Measurements from ENCODE around the gene TAF6. TPM values are rescaled to one million over a fixed set of nuclear protein-coding genes. Genes with fewer than 3 reads are reported as not detected.

The TAF6 gene
- total and polyA plus RNA-seq, 2 experiments from 2014 or later = 56.3 to 141 TPM

DNA sequence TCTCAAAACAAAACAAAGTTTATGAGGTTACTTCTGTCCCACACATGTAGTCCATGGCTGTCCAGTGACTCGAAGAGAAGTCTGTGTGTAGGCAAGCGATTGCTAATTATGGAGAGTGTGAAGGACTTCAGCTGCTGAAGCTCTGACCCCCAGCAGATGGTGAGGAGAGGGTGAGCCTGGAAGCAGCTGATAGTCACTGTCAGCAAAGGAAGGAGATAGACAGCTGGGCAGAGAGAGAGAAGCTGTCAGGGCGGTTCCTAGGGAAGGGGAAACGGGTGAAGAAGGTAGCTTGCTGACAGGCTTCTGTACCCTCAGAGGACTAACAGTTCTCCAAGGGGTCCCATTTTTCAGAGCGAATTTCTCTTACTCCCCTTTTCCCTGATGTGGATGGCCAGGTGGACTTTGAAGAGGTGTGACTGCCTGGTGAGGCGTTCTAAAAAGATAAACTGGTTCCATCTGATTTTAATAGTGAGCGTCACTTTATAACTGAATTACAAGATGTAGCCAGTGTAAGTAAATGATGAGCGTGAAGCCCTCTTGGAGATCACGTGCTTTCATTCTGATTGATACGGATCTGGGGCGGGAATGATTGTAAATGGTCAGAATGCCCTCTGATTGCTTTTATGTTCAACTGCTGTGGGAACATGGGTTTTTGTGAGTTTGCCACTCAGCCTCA is 57.5 kb downstream of the TAF6 start:
- H3K27me3 Mint-ChIP-seq (ENCODE audit: insufficient read depth, low read depth, poor library complexity) = peaks cover 7% of the 10 kb centered on the region
- no peaks in the 10 kb centered on the region for H3K9me2 ChIP-seq (ENCODE audit: insufficient read depth)
- H4K20me1 ChIP-seq (replicated peaks; ENCODE audit: insufficient read depth) = peaks cover 6% of the 10 kb centered on the region; the same call in 1 of the 2 replicates
- peaks cover 87% of the 10 kb centered on the region for H3K36me3 Mint-ChIP-seq (ENCODE audit: low read depth)
- H3K36me3 ChIP-seq (ENCODE audit: insufficient read depth) = peaks cover 40% of the 10 kb centered on the region
- no peak overlapping the region for H3K4me3 ChIP-seq
- DNase-seq (ENCODE audit: low spot score) (no peak), ATAC-seq (no peak)
- no peak overlapping the region for H3K4me2 ChIP-seq
- peaks cover 12% of the 10 kb centered on the region; the same call in 1 of the 2 replicates for H3F3A ChIP-seq (replicated peaks; ENCODE audit: low read depth)
- no peak for TF ChIP-seq ZNF331 (CRISPR knock-in tag; IDR thresholded peaks at IDR 0.05; ENCODE audit: low read depth)
- no peak for TF ChIP-seq EZH2 (IDR thresholded peaks at IDR 0.05; ENCODE audit: low read depth, unreplicated experiment)
- TF ChIP-seq, protein P1, sequence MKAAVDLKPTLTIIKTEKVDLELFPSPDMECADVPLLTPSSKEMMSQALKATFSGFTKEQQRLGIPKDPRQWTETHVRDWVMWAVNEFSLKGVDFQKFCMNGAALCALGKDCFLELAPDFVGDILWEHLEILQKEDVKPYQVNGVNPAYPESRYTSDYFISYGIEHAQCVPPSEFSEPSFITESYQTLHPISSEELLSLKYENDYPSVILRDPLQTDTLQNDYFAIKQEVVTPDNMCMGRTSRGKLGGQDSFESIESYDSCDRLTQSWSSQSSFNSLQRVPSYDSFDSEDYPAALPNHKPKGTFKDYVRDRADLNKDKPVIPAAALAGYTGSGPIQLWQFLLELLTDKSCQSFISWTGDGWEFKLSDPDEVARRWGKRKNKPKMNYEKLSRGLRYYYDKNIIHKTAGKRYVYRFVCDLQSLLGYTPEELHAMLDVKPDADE (IDR thresholded peaks at IDR 0.05) = no peak
- TF ChIP-seq NANOG (IDR thresholded peaks at IDR 0.05; ENCODE audit: borderline replicate concordance) = no peak
- no peak for TF ChIP-seq POLR2AphosphoS5 (IDR thresholded peaks at IDR 0.05; ENCODE audit: low read depth)
- TF ChIP-seq CREB1 (CRISPR knock-in tag; IDR thresholded peaks at IDR 0.05; ENCODE audit: low read depth) = no peak
- no peak for TF ChIP-seq STAT1 (IDR thresholded peaks at IDR 0.05; ENCODE audit: unreplicated experiment)
- TF ChIP-seq JUNB (IDR thresholded peaks at IDR 0.05; ENCODE audit: unreplicated experiment) = no peak
- TF ChIP-seq, protein P2, sequence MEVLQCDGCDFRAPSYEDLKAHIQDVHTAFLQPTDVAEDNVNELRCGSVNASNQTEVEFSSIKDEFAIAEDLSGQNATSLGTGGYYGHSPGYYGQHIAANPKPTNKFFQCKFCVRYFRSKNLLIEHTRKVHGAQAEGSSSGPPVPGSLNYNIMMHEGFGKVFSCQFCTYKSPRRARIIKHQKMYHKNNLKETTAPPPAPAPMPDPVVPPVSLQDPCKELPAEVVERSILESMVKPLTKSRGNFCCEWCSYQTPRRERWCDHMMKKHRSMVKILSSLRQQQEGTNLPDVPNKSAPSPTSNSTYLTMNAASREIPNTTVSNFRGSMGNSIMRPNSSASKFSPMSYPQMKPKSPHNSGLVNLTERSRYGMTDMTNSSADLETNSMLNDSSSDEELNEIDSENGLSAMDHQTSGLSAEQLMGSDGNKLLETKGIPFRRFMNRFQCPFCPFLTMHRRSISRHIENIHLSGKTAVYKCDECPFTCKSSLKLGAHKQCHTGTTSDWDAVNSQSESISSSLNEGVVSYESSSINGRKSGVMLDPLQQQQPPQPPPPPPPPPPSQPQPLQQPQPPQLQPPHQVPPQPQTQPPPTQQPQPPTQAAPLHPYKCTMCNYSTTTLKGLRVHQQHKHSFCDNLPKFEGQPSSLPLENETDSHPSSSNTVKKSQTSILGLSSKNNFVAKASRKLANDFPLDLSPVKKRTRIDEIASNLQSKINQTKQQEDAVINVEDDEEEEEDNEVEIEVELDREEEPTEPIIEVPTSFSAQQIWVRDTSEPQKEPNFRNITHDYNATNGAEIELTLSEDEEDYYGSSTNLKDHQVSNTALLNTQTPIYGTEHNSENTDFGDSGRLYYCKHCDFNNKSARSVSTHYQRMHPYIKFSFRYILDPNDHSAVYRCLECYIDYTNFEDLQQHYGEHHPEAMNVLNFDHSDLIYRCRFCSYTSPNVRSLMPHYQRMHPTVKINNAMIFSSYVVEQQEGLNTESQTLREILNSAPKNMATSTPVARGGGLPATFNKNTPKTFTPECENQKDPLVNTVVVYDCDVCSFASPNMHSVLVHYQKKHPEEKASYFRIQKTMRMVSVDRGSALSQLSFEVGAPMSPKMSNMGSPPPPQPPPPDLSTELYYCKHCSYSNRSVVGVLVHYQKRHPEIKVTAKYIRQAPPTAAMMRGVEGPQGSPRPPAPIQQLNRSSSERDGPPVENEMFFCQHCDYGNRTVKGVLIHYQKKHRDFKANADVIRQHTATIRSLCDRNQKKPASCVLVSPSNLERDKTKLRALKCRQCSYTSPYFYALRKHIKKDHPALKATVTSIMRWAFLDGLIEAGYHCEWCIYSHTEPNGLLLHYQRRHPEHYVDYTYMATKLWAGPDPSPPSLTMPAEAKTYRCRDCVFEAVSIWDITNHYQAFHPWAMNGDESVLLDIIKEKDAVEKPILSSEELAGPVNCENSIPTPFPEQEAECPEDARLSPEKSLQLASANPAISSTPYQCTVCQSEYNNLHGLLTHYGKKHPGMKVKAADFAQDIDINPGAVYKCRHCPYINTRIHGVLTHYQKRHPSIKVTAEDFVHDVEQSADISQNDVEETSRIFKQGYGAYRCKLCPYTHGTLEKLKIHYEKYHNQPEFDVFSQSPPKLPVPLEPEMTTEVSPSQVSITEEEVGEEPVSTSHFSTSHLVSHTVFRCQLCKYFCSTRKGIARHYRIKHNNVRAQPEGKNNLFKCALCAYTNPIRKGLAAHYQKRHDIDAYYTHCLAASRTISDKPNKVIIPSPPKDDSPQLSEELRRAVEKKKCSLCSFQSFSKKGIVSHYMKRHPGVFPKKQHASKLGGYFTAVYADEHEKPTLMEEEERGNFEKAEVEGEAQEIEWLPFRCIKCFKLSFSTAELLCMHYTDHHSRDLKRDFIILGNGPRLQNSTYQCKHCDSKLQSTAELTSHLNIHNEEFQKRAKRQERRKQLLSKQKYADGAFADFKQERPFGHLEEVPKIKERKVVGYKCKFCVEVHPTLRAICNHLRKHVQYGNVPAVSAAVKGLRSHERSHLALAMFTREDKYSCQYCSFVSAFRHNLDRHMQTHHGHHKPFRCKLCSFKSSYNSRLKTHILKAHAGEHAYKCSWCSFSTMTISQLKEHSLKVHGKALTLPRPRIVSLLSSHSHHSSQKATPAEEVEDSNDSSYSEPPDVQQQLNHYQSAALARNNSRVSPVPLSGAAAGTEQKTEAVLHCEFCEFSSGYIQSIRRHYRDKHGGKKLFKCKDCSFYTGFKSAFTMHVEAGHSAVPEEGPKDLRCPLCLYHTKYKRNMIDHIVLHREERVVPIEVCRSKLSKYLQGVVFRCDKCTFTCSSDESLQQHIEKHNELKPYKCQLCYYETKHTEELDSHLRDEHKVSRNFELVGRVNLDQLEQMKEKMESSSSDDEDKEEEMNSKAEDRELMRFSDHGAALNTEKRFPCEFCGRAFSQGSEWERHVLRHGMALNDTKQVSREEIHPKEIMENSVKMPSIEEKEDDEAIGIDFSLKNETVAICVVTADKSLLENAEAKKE (CRISPR knock-in tag; IDR thresholded peaks at IDR 0.05) = no peak
- no peak for TF ChIP-seq EZH2phosphoT487 (IDR thresholded peaks at IDR 0.05; ENCODE audit: unreplicated experiment)
- TF ChIP-seq, protein P3, sequence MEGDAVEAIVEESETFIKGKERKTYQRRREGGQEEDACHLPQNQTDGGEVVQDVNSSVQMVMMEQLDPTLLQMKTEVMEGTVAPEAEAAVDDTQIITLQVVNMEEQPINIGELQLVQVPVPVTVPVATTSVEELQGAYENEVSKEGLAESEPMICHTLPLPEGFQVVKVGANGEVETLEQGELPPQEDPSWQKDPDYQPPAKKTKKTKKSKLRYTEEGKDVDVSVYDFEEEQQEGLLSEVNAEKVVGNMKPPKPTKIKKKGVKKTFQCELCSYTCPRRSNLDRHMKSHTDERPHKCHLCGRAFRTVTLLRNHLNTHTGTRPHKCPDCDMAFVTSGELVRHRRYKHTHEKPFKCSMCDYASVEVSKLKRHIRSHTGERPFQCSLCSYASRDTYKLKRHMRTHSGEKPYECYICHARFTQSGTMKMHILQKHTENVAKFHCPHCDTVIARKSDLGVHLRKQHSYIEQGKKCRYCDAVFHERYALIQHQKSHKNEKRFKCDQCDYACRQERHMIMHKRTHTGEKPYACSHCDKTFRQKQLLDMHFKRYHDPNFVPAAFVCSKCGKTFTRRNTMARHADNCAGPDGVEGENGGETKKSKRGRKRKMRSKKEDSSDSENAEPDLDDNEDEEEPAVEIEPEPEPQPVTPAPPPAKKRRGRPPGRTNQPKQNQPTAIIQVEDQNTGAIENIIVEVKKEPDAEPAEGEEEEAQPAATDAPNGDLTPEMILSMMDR (conservative IDR thresholded peaks at IDR 0.05; ENCODE audit: low read depth in 2 of 2) = no peak
- TF ChIP-seq ZNF114 (CRISPR knock-in tag; IDR thresholded peaks at IDR 0.05) = no peak
- TF ChIP-seq, protein P4, sequence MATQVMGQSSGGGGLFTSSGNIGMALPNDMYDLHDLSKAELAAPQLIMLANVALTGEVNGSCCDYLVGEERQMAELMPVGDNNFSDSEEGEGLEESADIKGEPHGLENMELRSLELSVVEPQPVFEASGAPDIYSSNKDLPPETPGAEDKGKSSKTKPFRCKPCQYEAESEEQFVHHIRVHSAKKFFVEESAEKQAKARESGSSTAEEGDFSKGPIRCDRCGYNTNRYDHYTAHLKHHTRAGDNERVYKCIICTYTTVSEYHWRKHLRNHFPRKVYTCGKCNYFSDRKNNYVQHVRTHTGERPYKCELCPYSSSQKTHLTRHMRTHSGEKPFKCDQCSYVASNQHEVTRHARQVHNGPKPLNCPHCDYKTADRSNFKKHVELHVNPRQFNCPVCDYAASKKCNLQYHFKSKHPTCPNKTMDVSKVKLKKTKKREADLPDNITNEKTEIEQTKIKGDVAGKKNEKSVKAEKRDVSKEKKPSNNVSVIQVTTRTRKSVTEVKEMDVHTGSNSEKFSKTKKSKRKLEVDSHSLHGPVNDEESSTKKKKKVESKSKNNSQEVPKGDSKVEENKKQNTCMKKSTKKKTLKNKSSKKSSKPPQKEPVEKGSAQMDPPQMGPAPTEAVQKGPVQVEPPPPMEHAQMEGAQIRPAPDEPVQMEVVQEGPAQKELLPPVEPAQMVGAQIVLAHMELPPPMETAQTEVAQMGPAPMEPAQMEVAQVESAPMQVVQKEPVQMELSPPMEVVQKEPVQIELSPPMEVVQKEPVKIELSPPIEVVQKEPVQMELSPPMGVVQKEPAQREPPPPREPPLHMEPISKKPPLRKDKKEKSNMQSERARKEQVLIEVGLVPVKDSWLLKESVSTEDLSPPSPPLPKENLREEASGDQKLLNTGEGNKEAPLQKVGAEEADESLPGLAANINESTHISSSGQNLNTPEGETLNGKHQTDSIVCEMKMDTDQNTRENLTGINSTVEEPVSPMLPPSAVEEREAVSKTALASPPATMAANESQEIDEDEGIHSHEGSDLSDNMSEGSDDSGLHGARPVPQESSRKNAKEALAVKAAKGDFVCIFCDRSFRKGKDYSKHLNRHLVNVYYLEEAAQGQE (IDR thresholded peaks at IDR 0.05; ENCODE audit: unreplicated experiment) = no peak
- H2AFZ ChIP-seq = no peak overlapping the region
- H3K27me3 ChIP-seq (ENCODE audit: insufficient read depth) = no peaks in the 10 kb centered on the region
- H3K4me1 ChIP-seq (ENCODE audit: insufficient read depth) = no peaks in the 10 kb centered on the region
- no peak overlapping the region for H3K4me3 Mint-ChIP-seq
- no peaks in the 10 kb centered on the region for H3K4me1 Mint-ChIP-seq
- no peaks in the 10 kb centered on the region for H3K79me2 ChIP-seq (replicated peaks; ENCODE audit: insufficient read depth)
- no peaks in the 10 kb centered on the region for H3K9me3 Mint-ChIP-seq
- H3K27ac ChIP-seq (ENCODE audit: low read depth) = no peak overlapping the region
- no peak overlapping the region for H3K27ac Mint-ChIP-seq
